ENCODE measurements around the gene DOCK4.

The DOCK4 gene

DNA sequence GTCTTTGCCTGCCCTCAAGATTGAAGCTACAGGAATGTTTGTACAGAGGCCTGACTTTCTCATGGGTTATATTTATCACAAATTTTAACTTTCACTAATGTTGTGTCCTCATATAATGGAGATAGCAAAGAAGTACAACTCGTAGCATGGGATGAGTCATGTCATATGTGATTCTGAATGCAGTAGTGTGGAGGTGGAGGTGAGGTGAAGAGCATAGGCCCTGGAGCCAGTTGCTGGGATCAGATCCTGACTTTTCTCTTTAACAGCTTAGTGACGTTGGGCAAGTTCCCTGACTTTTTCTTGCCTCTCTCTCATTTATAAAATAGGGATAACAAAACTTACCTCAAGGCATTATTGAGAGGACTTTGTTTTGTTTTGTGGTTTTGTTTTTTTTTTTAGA, 511.8 kb downstream of the DOCK4 start:
- H3K27ac ChIP-seq, result no peak overlapping the region
- H3K9me3 ChIP-seq, result no peaks in the 10 kb centered on the region
- intact Hi-C loops (cut with DNase I; ENCODE audit: low total_unique reads), result no loop called here
- H3K4me3 ChIP-seq, result no peak overlapping the region
- no peak for DNase-seq
- H3K36me3 ChIP-seq, result no peaks in the 10 kb centered on the region
- TF ChIP-seq CTCF (IDR thresholded peaks at IDR 0.05), result no peak
- H3K4me1 ChIP-seq, result no peaks in the 10 kb centered on the region
- peaks cover 0 to 3% of the 10 kb centered on the region in 2 donors for H3K27me3 ChIP-seq

- no peak for TF ChIP-seq CTCF (IDR thresholded peaks at IDR 0.05)
- intact Hi-C loops (cut with DNase I; ENCODE audit: low total_unique reads), result no loop called here
- no peak overlapping the region for H3K4me3 ChIP-seq
- H3K4me1 ChIP-seq, result no peaks in the 10 kb centered on the region
- H3K27ac ChIP-seq, result no peak overlapping the region
- DNase-seq, result no peak
- H3K36me3 ChIP-seq, result no peaks in the 10 kb centered on the region
- no peaks in the 10 kb centered on the region for H3K9me3 ChIP-seq
- H3K27me3 ChIP-seq, result peaks cover 0 to 3% of the 10 kb centered on the region in 2 donors
These were observed 515.7 kb downstream of the DOCK4 start for GRCh38 chr7:111690364-111691111.

GRCh38 chr7:111685349-111685748, 520.9 kb downstream of the DOCK4 start:
- no peak for TF ChIP-seq CTCF (IDR thresholded peaks at IDR 0.05)
- H3K4me1 ChIP-seq, result no peaks in the 10 kb centered on the region
- H3K27me3 ChIP-seq, result peaks cover 0 to 3% of the 10 kb centered on the region in 2 donors
- no peaks in the 10 kb centered on the region for H3K36me3 ChIP-seq
- H3K27ac ChIP-seq, result no peak overlapping the region
- H3K4me3 ChIP-seq, result no peak overlapping the region
- no peaks in the 10 kb centered on the region for H3K9me3 ChIP-seq
- intact Hi-C loops (cut with DNase I; ENCODE audit: low total_unique reads), result no loop called here
- DNase-seq, result no peak

DNA sequence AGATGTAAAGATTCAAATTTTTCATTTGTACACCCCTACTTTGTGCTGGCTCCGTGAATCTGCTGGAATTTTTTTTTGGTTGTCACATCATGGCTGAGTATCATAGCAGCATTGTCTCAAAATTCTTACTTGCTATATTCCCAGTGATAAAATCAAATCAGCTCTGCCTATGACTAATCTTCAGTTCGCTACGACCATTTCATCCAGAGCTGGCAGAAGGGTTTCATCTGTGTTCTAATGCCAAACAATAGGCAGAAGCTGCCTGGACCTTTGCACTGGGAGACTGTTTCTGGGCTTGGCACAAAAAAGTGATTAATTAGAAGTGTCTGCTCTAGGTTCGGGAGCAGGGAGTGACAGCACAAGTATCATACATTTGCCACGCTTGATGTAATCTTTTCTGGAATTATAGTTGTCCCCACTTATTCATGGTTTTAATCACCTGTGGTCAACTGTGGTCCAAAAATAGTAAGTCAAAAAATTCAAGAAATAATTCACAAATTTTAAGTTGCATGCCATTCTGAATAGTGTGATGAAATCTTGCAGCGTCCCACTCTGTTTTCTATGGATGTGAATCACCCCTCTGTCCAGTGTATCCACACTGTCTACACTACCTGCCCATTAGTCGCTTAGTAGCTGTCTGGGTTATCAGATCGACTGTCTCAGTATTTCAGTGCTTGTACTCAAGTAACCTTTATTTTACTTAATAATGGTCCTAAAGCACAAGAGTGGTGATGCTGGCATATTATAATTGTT, 523.4 kb downstream of the DOCK4 start:
- intact Hi-C loops (cut with DNase I; ENCODE audit: low total_unique reads), result no loop called here
- Histone ChIP-seq H3K36me3 (no peaks in the 10 kb centered on the region), H3K9me3 (no peaks in the 10 kb centered on the region), H3K27ac (no peak overlapping the region), H3K4me3 (no peak overlapping the region), H3K27me3 (no peaks in the 10 kb centered on the region), H3K4me1 (no peaks in the 10 kb centered on the region)
- TF ChIP-seq CTCF (IDR thresholded peaks at IDR 0.05), result no peak
- DNase-seq, result no peak

DNA sequence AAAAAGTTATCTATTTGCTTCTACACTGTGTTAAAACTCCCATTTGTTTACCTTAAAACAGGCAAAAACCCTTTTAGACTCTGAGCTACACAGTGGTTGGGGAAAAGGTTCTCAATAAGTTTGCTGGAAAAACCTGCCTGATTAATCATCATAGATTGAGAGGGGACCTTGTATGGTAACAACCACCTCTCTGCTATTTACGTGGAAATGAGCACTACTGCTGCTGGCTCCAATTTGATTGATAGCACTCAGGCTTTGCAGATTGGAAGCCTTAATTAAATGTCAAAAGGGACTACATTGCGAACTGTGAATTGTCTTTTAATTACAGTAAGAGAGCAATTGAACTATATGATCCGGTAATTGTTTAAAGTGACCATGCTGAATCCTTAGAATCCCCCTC, 525.0 kb downstream of the DOCK4 start:
- no peak for TF ChIP-seq CTCF (IDR thresholded peaks at IDR 0.05)
- H3K27ac ChIP-seq, result no peak overlapping the region
- H3K4me3 ChIP-seq, result no peak overlapping the region
- no peaks in the 10 kb centered on the region for H3K36me3 ChIP-seq
- no peak for DNase-seq
- no peaks in the 10 kb centered on the region for H3K4me1 ChIP-seq
- intact Hi-C loops (cut with DNase I; ENCODE audit: low total_unique reads), result no loop called here
- no peaks in the 10 kb centered on the region for H3K9me3 ChIP-seq
- no peaks in the 10 kb centered on the region for H3K27me3 ChIP-seq
